Trophoblast cell (in vitro differentiated cells and primary cell): ENCODE measurements around the gene GAK.

Experiments
- DNase-seq, 2 donors: peaks; one replicate each; pipeline ENCODE4 v3.0.0-alpha.2; 2016
- H2AFZ ChIP-seq: 2 replicates; pipeline ENCODE4 v1.6.1; 2013; ENCODE audit warnings: low read length, moderate library complexity, mild to moderate bottlenecking; ENCODE audit not compliant: insufficient read depth, poor library complexity
- H2AK5ac ChIP-seq: 2 replicates; pipeline ENCODE4 v1.6.1; 2013; ENCODE audit warnings: mild to moderate bottlenecking, low read length
- H2BK120ac ChIP-seq: 2 replicates; pipeline ENCODE4 v1.6.1; 2013; ENCODE audit warnings: low read length, mild to moderate bottlenecking, moderate library complexity; ENCODE audit not compliant: insufficient read depth, poor library complexity
- H2BK12ac ChIP-seq: 2 replicates; pipeline ENCODE4 v1.6.1; 2013; ENCODE audit warnings: mild to moderate bottlenecking, low read length, moderate library complexity
- H2BK5ac ChIP-seq: 2 replicates; pipeline ENCODE4 v1.6.1; 2013; ENCODE audit warnings: low read length, low read depth, moderate library complexity, mild to moderate bottlenecking; ENCODE audit not compliant: poor library complexity
- H3K14ac ChIP-seq: 2 replicates; pipeline ENCODE4 v1.6.1; 2013; ENCODE audit warnings: mild to moderate bottlenecking, low read length
- H3K18ac ChIP-seq: 2 replicates; pipeline ENCODE4 v1.6.1; 2013; ENCODE audit warnings: mild to moderate bottlenecking, low read length
- H3K23ac ChIP-seq: 2 replicates; pipeline ENCODE4 v1.6.1; 2013; ENCODE audit warnings: low read length
- H3K27ac ChIP-seq: 2 replicates; pipeline ENCODE4 v1.5.1; 2013; ENCODE audit warnings: low read depth, mild to moderate bottlenecking, inconsistent platforms, low read length, moderate library complexity
- H3K27me3 ChIP-seq: 2 replicates; pipeline ENCODE4 v1.6.1; 2013; ENCODE audit warnings: inconsistent platforms, mild to moderate bottlenecking, low read length, moderate library complexity; ENCODE audit not compliant: insufficient read depth
- H3K36me3 ChIP-seq, 2 experiments: 1 replicate in 1 of 2; 2 replicates in 1 of 2; pipeline ENCODE4 v1.6.1; 2013; ENCODE audit warnings: low read length in 2 of 2, mild to moderate bottlenecking in 2 of 2, moderate library complexity in 1 of 2; ENCODE audit not compliant: insufficient read depth in 2 of 2, control insufficient read depth in 1 of 2
- H3K4ac ChIP-seq: 2 replicates; pipeline ENCODE4 v1.6.1; 2013; ENCODE audit warnings: low read depth, mild to moderate bottlenecking, low read length, moderate library complexity
- H3K4me1 ChIP-seq, 2 experiments: 1 replicate in 1 of 2; 2 replicates in 1 of 2; pipeline ENCODE4 v1.6.1; 2013; ENCODE audit warnings: low read length in 2 of 2, mild to moderate bottlenecking in 2 of 2, moderate library complexity in 1 of 2; ENCODE audit not compliant: insufficient read depth in 2 of 2, control insufficient read depth in 1 of 2
- H3K4me2 ChIP-seq: 2 replicates; pipeline ENCODE4 v1.6.1; 2013; ENCODE audit warnings: inconsistent platforms, mild to moderate bottlenecking, low read length, moderate library complexity
- H3K4me3 ChIP-seq: 2 replicates; pipeline ENCODE4 v1.5.1; 2013; ENCODE audit warnings: mild to moderate bottlenecking, low read depth, low read length, inconsistent platforms
- H3K79me1 ChIP-seq: one replicate; pipeline ENCODE4 v1.6.1; 2013; ENCODE audit warnings: low read length
- H3K79me2 ChIP-seq: 2 replicates; pipeline ENCODE4 v1.6.1; 2013; ENCODE audit warnings: low read length, mild to moderate bottlenecking; ENCODE audit not compliant: control insufficient read depth, insufficient read depth, poor library complexity
- H3K9ac ChIP-seq: 2 replicates; pipeline ENCODE4 v1.6.1; 2013; ENCODE audit warnings: mild to moderate bottlenecking, low read length
- H3K9me3 ChIP-seq: 2 replicates; pipeline ENCODE4 v1.6.1; 2013; ENCODE audit warnings: low read depth, mild to moderate bottlenecking, control low read depth, inconsistent platforms, low read length; ENCODE audit not compliant: insufficient read depth
- H4K12ac ChIP-seq: 2 replicates; pipeline ENCODE4 v1.6.1; 2013; ENCODE audit warnings: low read depth, mild to moderate bottlenecking, low read length, moderate library complexity
- H4K8ac ChIP-seq: 2 replicates; pipeline ENCODE4 v1.6.1; 2013; ENCODE audit warnings: low read depth, mild to moderate bottlenecking, low read length, moderate library complexity
- H4K91ac ChIP-seq: one replicate; pipeline ENCODE4 v1.6.1; 2013; ENCODE audit warnings: low read depth, mild to moderate bottlenecking, low read length, moderate library complexity
- WGBS: extraction: QIAGEN DNeasy Blood & Tissue Kit; methylation state at CpG from one replicate; pipeline ENCODE4 v1.1.7; 2013; ENCODE audit warnings: missing lambda C conversion rate; ENCODE audit not compliant: insufficient read length, insufficient coverage; ENCODE audit errors: extremely low coverage; 5-methylcytosine and 5-hydroxymethylcytosine counted together

Gene GAK

GRCh38 chr4:970854-971520, 38.9 kb upstream of the GAK start:
- Histone ChIP-seq H4K12ac (no peak overlapping the region), H4K8ac (no peak overlapping the region), H4K91ac (no peak overlapping the region), H3K4ac (no peak overlapping the region), H3K18ac (no peak overlapping the region), H3K4me3 (no peak overlapping the region), H2AK5ac (no peak overlapping the region), H3K9me3 (peaks cover 23% of the 10 kb centered on the region), H3K79me1 (peaks cover 4% of the 10 kb centered on the region), H3K27ac (no peak overlapping the region), H3K4me1 (peaks cover 9 to 13% of the 10 kb centered on the region in 2 experiments), H2AFZ (no peak overlapping the region), H2BK12ac (no peak overlapping the region), H3K27me3 (peaks cover 28% of the 10 kb centered on the region), H2BK120ac (no peak overlapping the region), H3K36me3 (peaks cover 3 to 6% of the 10 kb centered on the region in 2 experiments), H3K23ac (no peak overlapping the region), H3K14ac (no peak overlapping the region), H3K9ac (no peak overlapping the region), H3K79me2 (no peaks in the 10 kb centered on the region), H2BK5ac (no peak overlapping the region), H3K4me2 (no peak overlapping the region)
- no peak for DNase-seq
- no CpG with 5 or more reads among the region's 17 CpGs for WGBS

GRCh38 chr4:970046-970745, 38.1 kb upstream of the GAK start:
- Histone ChIP-seq H3K9me3 (peaks cover 21% of the 10 kb centered on the region), H4K91ac (no peak overlapping the region), H3K36me3 (peaks cover 5 to 6% of the 10 kb centered on the region in 2 experiments), H2AK5ac (no peak overlapping the region), H3K4me3 (no peak overlapping the region), H3K27ac (no peak overlapping the region), H3K79me1 (peaks cover 4% of the 10 kb centered on the region), H2AFZ (no peak overlapping the region), H3K4me2 (no peak overlapping the region), H4K12ac (no peak overlapping the region), H3K23ac (no peak overlapping the region), H3K9ac (no peak overlapping the region), H3K4me1 (peaks cover 9 to 13% of the 10 kb centered on the region in 2 experiments), H3K27me3 (peaks cover 28% of the 10 kb centered on the region), H3K18ac (no peak overlapping the region), H2BK12ac (no peak overlapping the region), H4K8ac (no peak overlapping the region), H2BK120ac (no peak overlapping the region), H3K14ac (no peak overlapping the region), H2BK5ac (no peak overlapping the region), H3K79me2 (no peaks in the 10 kb centered on the region), H3K4ac (no peak overlapping the region)
- DNase-seq: no peak
- WGBS: no CpG with 5 or more reads among the region's 25 CpGs

- WGBS: no CpG with 5 or more reads among the region's 23 CpGs
- Histone ChIP-seq H2BK120ac (no peak overlapping the region), H3K18ac (no peak overlapping the region), H3K4me2 (no peak overlapping the region), H3K9me3 (peaks cover 8% of the 10 kb centered on the region), H3K36me3 (peaks cover 6 to 11% of the 10 kb centered on the region in 2 experiments), H2AK5ac (no peak overlapping the region), H3K27me3 (peaks cover 25% of the 10 kb centered on the region), H3K4ac (no peak overlapping the region), H3K23ac (no peak overlapping the region), H4K12ac (no peak overlapping the region), H3K79me1 (peaks cover 4% of the 10 kb centered on the region), H3K79me2 (no peaks in the 10 kb centered on the region), H4K91ac (no peak overlapping the region), H3K4me3 (no peak overlapping the region), H3K27ac (no peak overlapping the region), H3K4me1 (peaks cover 8 to 13% of the 10 kb centered on the region in 2 experiments), H3K9ac (no peak overlapping the region), H2BK5ac (no peak overlapping the region), H4K8ac (no peak overlapping the region), H3K14ac (no peak overlapping the region), H2AFZ (no peak overlapping the region), H2BK12ac (no peak overlapping the region)
- no peak for DNase-seq
Measured at GRCh38 chr4:968621-969394, 36.7 kb upstream of the GAK start.

DNA sequence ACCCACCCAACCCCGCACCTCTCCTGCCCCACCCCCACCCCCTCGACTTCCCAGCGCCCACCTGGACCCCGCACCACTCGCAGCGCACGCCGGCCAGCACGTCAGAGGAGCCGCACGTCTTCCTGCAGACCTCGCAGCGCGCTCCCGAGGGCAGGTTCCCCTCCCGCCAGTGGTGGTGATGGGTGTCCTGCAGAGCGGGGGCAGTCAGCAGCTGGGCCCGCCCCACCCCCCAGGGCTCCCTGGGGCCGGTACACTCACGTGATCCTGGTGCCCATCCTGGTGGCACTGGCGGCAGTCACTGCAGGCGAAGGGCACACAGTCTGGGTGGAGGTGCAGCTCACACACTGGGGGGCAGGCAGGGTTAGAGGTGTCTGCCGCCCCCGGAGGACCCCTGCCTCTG, 36.1 kb upstream of the GAK start:
- Histone ChIP-seq H4K91ac (no peak overlapping the region), H3K36me3 (peaks cover 6 to 11% of the 10 kb centered on the region in 2 experiments), H3K23ac (no peak overlapping the region), H2BK120ac (no peak overlapping the region), H3K18ac (no peak overlapping the region), H3K4me2 (no peak overlapping the region), H2AFZ (no peak overlapping the region), H2BK12ac (no peak overlapping the region), H3K9me3 (peaks cover 6% of the 10 kb centered on the region), H3K4me1 (peaks cover 6 to 13% of the 10 kb centered on the region in 2 experiments), H4K12ac (no peak overlapping the region), H3K27me3 (peaks cover 25% of the 10 kb centered on the region), H2AK5ac (no peak overlapping the region), H3K27ac (no peak overlapping the region), H3K79me1 (peaks cover 4% of the 10 kb centered on the region), H2BK5ac (no peak overlapping the region), H3K79me2 (no peaks in the 10 kb centered on the region), H3K4me3 (no peak overlapping the region), H3K14ac (no peak overlapping the region), H4K8ac (no peak overlapping the region), H3K9ac (no peak overlapping the region), H3K4ac (no peak overlapping the region)
- no CpG with 5 or more reads among the region's 24 CpGs for WGBS
- no peak for DNase-seq
